ENCODE data around the gene RESP18. TPM values are rescaled to one million over a fixed set of nuclear protein-coding genes. Genes with fewer than 3 reads are reported as not detected.
A peak's percentile ranks its signal among the peaks of the same experiment; 100 is the strongest.

The RESP18 gene
- total and polyA plus RNA-seq, 4 experiments from 2014 or later = not detected

- no peak for DNase-seq
- Mint-ChIP-seq H3K4me3 (peak overlapping the region in 3 of 8 donors; percentile 25 to 34 (median 28)), H3K9me3 (peaks cover 0 to 3% (median 0%) of the 10 kb centered on the region in 8 donors), H3K36me3 (peaks cover 0 to 1% of the 10 kb centered on the region in 2 donors), H3K4me1 (peaks cover 6 to 14% (median 7%) of the 10 kb centered on the region in 4 donors), H3K27me3 (no peaks in the 10 kb centered on the region), H3K27ac (peak overlapping the region in 1 of 7 donors; percentile 62)
- no peaks in the 10 kb centered on the region for H3K27me3 ChIP-seq (ENCODE audit: insufficient read depth, low read length)
- ChIA-PET CTCF (ENCODE audit: partially characterized antibody) (interaction anchor here (0.9 to 6.6 kb wide), 9 partner anchors 10 to 141 kb away, joined by 3 to 208 read pairs (median 6); partner anchors contain the start of genes CNPPD1, DNAJB2, GLB1L and NHEJ1), POLR2A (ENCODE audit: partially characterized antibody) (interaction anchor here (4.4 to 8.6 kb wide), 3 partner anchors 13 to 44 kb away, joined by 35 to 119 read pairs (median 68); partner anchors contain the start of genes DNAJB2, TUBA4A and TUBA4B)
- H3K4me1 ChIP-seq (ENCODE audit: insufficient read depth, low read length) = peaks cover 12% of the 10 kb centered on the region
- intact Hi-C loops (cut with micrococcal nuclease) = no loop called here
- H3K9me3 ChIP-seq (ENCODE audit: control insufficient read depth in 1 of 2, low read length in 2 of 2) = no peaks in the 10 kb centered on the region
- no peaks in the 10 kb centered on the region for H3K36me3 ChIP-seq (ENCODE audit: insufficient read depth, low read length)
- no peak overlapping the region for H3K4me3 ChIP-seq (ENCODE audit: low read length in 2 of 2)
- H3K27ac ChIP-seq (ENCODE audit: low read depth, low read length) = no peak overlapping the region
Measured at GRCh38 chr2:219292616-219293015, 39.9 kb downstream of the RESP18 start.

- POLR2A ChIA-PET (ENCODE audit: partially characterized antibody) = interaction anchor here (0.9 to 8.6 kb wide), 4 partner anchors 13 to 86 kb away, joined by 5 to 119 read pairs (median 52); partner anchors contain the start of genes DNAJB2, TUBA4A and TUBA4B
- no peaks in the 10 kb centered on the region for H3K27me3 Mint-ChIP-seq
- H3K4me1 Mint-ChIP-seq = peaks cover 6 to 12% (median 7%) of the 10 kb centered on the region in 4 donors
- H3K9me3 ChIP-seq (ENCODE audit: control insufficient read depth in 1 of 2, low read length in 2 of 2) = no peaks in the 10 kb centered on the region
- no peaks in the 10 kb centered on the region for H3K36me3 ChIP-seq (ENCODE audit: insufficient read depth, low read length)
- CTCF ChIA-PET (ENCODE audit: partially characterized antibody) = interaction anchor here (0.9 to 6.6 kb wide), 9 partner anchors 8 to 140 kb away, joined by 3 to 208 read pairs (median 5); partner anchors contain the start of genes DNAJB2, GLB1L, STK16 and TUBA4A
- no peak for DNase-seq
- H3K27ac Mint-ChIP-seq = peak overlapping the region in 1 of 7 donors; percentile 37
- H3K36me3 Mint-ChIP-seq = peaks cover 0 to 1% of the 10 kb centered on the region in 2 donors
- no peak overlapping the region for H3K27ac ChIP-seq (ENCODE audit: low read depth, low read length)
- no peak overlapping the region for H3K4me3 Mint-ChIP-seq
- H3K4me3 ChIP-seq (ENCODE audit: low read length in 2 of 2) = no peak overlapping the region
- no peaks in the 10 kb centered on the region for H3K27me3 ChIP-seq (ENCODE audit: insufficient read depth, low read length)
- intact Hi-C loops (cut with micrococcal nuclease) = no loop called here
- H3K4me1 ChIP-seq (ENCODE audit: insufficient read depth, low read length) = peaks cover 12% of the 10 kb centered on the region
- H3K9me3 Mint-ChIP-seq = peaks cover 0 to 3% (median 0%) of the 10 kb centered on the region in 8 donors
Measured at GRCh38 chr2:219291910-219292490, 40.5 kb downstream of the RESP18 start.

- intact Hi-C loops (cut with micrococcal nuclease) = no loop called here
- no peaks in the 10 kb centered on the region for H3K27me3 Mint-ChIP-seq
- H3K27me3 ChIP-seq (ENCODE audit: insufficient read depth, low read length) = no peaks in the 10 kb centered on the region
- no peak overlapping the region for H3K4me3 ChIP-seq (ENCODE audit: low read length in 2 of 2)
- H3K27ac ChIP-seq (ENCODE audit: low read depth, low read length) = no peak overlapping the region
- ChIA-PET CTCF (ENCODE audit: partially characterized antibody) (interaction anchor here (1.1 to 6.6 kb wide), 7 partner anchors 8 to 137 kb away, joined by 3 to 208 read pairs (median 5); partner anchors contain the start of gene DNAJB2), POLR2A (ENCODE audit: partially characterized antibody) (interaction anchor here (0.9 to 8.6 kb wide), 3 partner anchors 12 to 85 kb away, joined by 5 to 119 read pairs (median 68); partner anchors contain the start of genes DNAJB2, TUBA4A and TUBA4B)
- H3K9me3 Mint-ChIP-seq = peaks cover 0 to 1% (median 0%) of the 10 kb centered on the region in 8 donors
- DNase-seq = no peak
- H3K9me3 ChIP-seq (ENCODE audit: control insufficient read depth in 1 of 2, low read length in 2 of 2) = no peaks in the 10 kb centered on the region
- no peak overlapping the region for H3K4me3 Mint-ChIP-seq
- H3K27ac Mint-ChIP-seq = no peak overlapping the region
- H3K4me1 ChIP-seq (ENCODE audit: insufficient read depth, low read length) = peaks cover 12% of the 10 kb centered on the region
- peaks cover 6 to 10% (median 7%) of the 10 kb centered on the region in 4 donors for H3K4me1 Mint-ChIP-seq
- H3K36me3 Mint-ChIP-seq = peaks cover 0 to 5% of the 10 kb centered on the region in 2 donors
- peaks cover under 1% of the 10 kb centered on the region for H3K36me3 ChIP-seq (ENCODE audit: insufficient read depth, low read length)
Measured at GRCh38 chr2:219291394-219291793, 41.1 kb downstream of the RESP18 start.

DNA sequence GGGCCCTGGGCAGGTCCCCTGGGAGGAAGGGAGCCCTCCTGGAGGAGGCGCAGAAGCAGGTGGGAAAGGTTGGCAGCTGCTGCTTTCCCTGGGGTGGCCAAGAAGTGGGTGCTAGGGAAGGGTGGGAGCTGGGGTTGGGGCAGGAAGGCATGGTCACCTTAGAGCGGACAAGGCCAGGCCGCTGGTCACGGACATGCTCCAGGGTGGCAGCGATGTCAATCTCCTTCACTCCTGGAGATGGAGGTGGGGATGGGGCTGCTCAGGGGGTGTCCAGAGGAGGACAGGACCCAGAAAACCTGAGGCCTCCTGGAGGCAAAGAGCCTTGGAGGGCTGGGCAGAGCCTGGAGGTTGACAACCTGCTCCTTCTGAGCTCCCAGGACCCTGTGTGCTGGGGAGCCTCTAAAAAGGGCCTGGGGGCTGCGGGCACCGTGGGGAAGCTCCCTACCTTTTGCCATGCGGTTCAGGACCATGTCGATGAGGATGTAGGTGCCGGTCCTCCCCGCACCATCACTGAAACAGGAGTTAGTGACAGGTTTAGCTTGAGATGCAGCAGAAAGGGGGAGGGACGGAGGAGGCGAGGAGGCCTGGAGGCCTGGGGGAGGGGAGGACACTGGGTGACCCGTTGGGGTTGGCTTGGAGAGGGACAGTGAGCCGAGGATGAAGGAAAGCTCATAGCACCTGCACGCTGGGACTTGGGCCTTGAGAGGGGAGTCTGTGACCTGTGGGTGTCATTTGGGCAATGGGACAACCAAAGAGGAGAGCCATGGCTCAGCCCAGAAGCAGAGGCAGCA lies 42.0 kb downstream of the RESP18 start:
- ChIA-PET CTCF (ENCODE audit: partially characterized antibody) (interaction anchor here (1.4 to 6.6 kb wide), 7 partner anchors 9 to 137 kb away, joined by 3 to 208 read pairs (median 4); partner anchors contain the start of gene DNAJB2), POLR2A (ENCODE audit: partially characterized antibody) (interaction anchor here (8.6 kb wide), 1 partner anchor 11 kb away, joined by 119 read pairs; the partner anchor contains the start of gene DNAJB2)
- DNase-seq = no peak
- Histone ChIP-seq H3K4me1 (ENCODE audit: insufficient read depth, low read length) (peaks cover 12% of the 10 kb centered on the region), H3K9me3 (ENCODE audit: control insufficient read depth in 1 of 2, low read length in 2 of 2) (no peaks in the 10 kb centered on the region), H3K4me3 (ENCODE audit: low read length in 2 of 2) (no peak overlapping the region), H3K27me3 (ENCODE audit: insufficient read depth, low read length) (no peaks in the 10 kb centered on the region), H3K36me3 (ENCODE audit: insufficient read depth, low read length) (peaks cover 4% of the 10 kb centered on the region), H3K27ac (ENCODE audit: low read depth, low read length) (no peak overlapping the region)
- H3K4me3 Mint-ChIP-seq = no peak overlapping the region
- no peaks in the 10 kb centered on the region for H3K9me3 Mint-ChIP-seq
- no peak overlapping the region for H3K27ac Mint-ChIP-seq
- intact Hi-C loops (cut with micrococcal nuclease) = no loop called here
- H3K36me3 Mint-ChIP-seq = peaks cover 0 to 10% of the 10 kb centered on the region in 2 donors
- H3K27me3 Mint-ChIP-seq = no peaks in the 10 kb centered on the region
- H3K4me1 Mint-ChIP-seq = peaks cover 3 to 7% (median 5%) of the 10 kb centered on the region in 4 donors

GRCh38 chr2:219289537-219290361 lies 42.8 kb downstream of the RESP18 start:
- Histone ChIP-seq H3K9me3 (ENCODE audit: control insufficient read depth in 1 of 2, low read length in 2 of 2) (no peaks in the 10 kb centered on the region), H3K27me3 (ENCODE audit: insufficient read depth, low read length) (no peaks in the 10 kb centered on the region), H3K36me3 (ENCODE audit: insufficient read depth, low read length) (peaks cover 12% of the 10 kb centered on the region), H3K27ac (ENCODE audit: low read depth, low read length) (no peak overlapping the region), H3K4me3 (ENCODE audit: low read length in 2 of 2) (no peak overlapping the region), H3K4me1 (ENCODE audit: insufficient read depth, low read length) (peaks cover 6% of the 10 kb centered on the region)
- no peak overlapping the region for H3K27ac Mint-ChIP-seq
- intact Hi-C loops (cut with micrococcal nuclease) = no loop called here
- H3K4me3 Mint-ChIP-seq = no peak overlapping the region
- H3K36me3 Mint-ChIP-seq = peaks cover 4 to 17% of the 10 kb centered on the region in 2 donors
- no peaks in the 10 kb centered on the region for H3K9me3 Mint-ChIP-seq
- POLR2A ChIA-PET (ENCODE audit: partially characterized antibody) = interaction anchor here (8.6 kb wide), 1 partner anchor 10 kb away, joined by 119 read pairs; the partner anchor contains the start of gene DNAJB2
- CTCF ChIA-PET (ENCODE audit: partially characterized antibody) = interaction anchor here (1.8 to 6.6 kb wide), 2 partner anchors 9 to 130 kb away, joined by 4 to 208 read pairs; partner anchors contain the start of gene DNAJB2
- no peaks in the 10 kb centered on the region for H3K27me3 Mint-ChIP-seq
- DNase-seq = no peak
- peaks cover 0 to 6% (median under 1%) of the 10 kb centered on the region in 4 donors for H3K4me1 Mint-ChIP-seq

DNA sequence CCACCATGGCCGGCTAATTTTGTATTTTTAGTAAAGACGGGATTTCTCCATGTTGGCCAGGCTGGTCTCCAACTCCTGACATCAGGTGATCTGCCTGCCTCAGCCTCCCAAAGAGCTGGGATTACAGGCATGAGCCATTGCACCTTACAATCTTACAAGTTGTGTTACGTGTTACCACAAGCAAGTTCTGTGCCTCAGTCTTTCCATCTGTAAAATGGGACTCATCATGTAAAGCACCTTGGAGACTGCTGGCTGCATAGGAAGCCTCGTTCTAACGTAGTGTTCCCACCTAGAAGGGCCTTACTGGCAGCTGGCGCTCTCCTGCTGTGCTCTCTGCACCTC lies 43.4 kb downstream of the RESP18 start:
- no peak overlapping the region for H3K27ac Mint-ChIP-seq
- intact Hi-C loops (cut with micrococcal nuclease) = no loop called here

More for the DNA sequence above, 43.4 kb downstream of the RESP18 start:
- no peak for DNase-seq
- H3K27me3 Mint-ChIP-seq = no peaks in the 10 kb centered on the region
- CTCF ChIA-PET (ENCODE audit: partially characterized antibody) = interaction anchor here (0.7 to 1.8 kb wide), 2 partner anchors 116 to 130 kb away, joined by 3 to 4 read pairs; no protein-coding TSS in a partner anchor
- no peaks in the 10 kb centered on the region for H3K9me3 Mint-ChIP-seq
- POLR2A ChIA-PET (ENCODE audit: partially characterized antibody) = interaction anchor here (8.6 kb wide), 1 partner anchor 10 kb away, joined by 119 read pairs; the partner anchor contains the start of gene DNAJB2
- peaks cover under 1% of the 10 kb centered on the region for H3K4me1 ChIP-seq (ENCODE audit: insufficient read depth, low read length)
- no peak overlapping the region for H3K27ac ChIP-seq (ENCODE audit: low read depth, low read length)
- no peaks in the 10 kb centered on the region for H3K9me3 ChIP-seq (ENCODE audit: control insufficient read depth in 1 of 2, low read length in 2 of 2)
- H3K4me1 Mint-ChIP-seq = peaks cover 0 to 3% (median under 1%) of the 10 kb centered on the region in 4 donors
- peaks cover 18% of the 10 kb centered on the region for H3K36me3 ChIP-seq (ENCODE audit: insufficient read depth, low read length)
- no peak overlapping the region for H3K4me3 Mint-ChIP-seq
- no peaks in the 10 kb centered on the region for H3K27me3 ChIP-seq (ENCODE audit: insufficient read depth, low read length)
- H3K4me3 ChIP-seq (ENCODE audit: low read length in 2 of 2) = no peak overlapping the region
- H3K36me3 Mint-ChIP-seq = peaks cover 4 to 18% of the 10 kb centered on the region in 2 donors

All from CD4-positive, alpha-beta memory T cell (primary cell).